ENCODE data around the gene SPRY1.
A peak's percentile ranks its signal among the peaks of the same experiment; 100 is the strongest.

SPRY1 gene

GRCh38 chr4:123396307-123397143, at the start of gene SPRY1:
Gene SPRY1, plus strand, starts transcription at chr4:123396795. Its CDS starts 4,797 bp downstream, at chr4:123401592.
- DNase-seq: peak; percentile 57 to 76

- no peak for DNase-seq
These were observed 49.6 kb upstream of the SPRY1 start for GRCh38 chr4:123346951-123347350.

GRCh38 chr4:123348946-123349345, 47.6 kb upstream of the SPRY1 start:
- no peak for DNase-seq

GRCh38 chr4:123349421-123350190, 47.0 kb upstream of the SPRY1 start:
- no peak for DNase-seq

- DNase-seq: no peak
These were observed 46.4 kb upstream of the SPRY1 start for GRCh38 chr4:123350191-123350544.

GRCh38 chr4:123350726-123351125, 45.9 kb upstream of the SPRY1 start:
- DNase-seq: no peak

GRCh38 chr4:123351713-123352112, 44.9 kb upstream of the SPRY1 start:
- no peak for DNase-seq

GRCh38 chr4:123352240-123352945, 44.2 kb upstream of the SPRY1 start:
- DNase-seq: no peak

- DNase-seq: no peak
These were observed 43.6 kb upstream of the SPRY1 start for GRCh38 chr4:123352966-123353365.

GRCh38 chr4:123353656-123354055, 42.9 kb upstream of the SPRY1 start:
- no peak for DNase-seq

- no peak for DNase-seq
These were observed 41.9 kb upstream of the SPRY1 start for GRCh38 chr4:123354701-123355100.

GRCh38 chr4:123356921-123357320, 39.7 kb upstream of the SPRY1 start:
- no peak for DNase-seq

- no peak for DNase-seq
These were observed 36.9 kb upstream of the SPRY1 start for GRCh38 chr4:123359449-123360315.

GRCh38 chr4:123361195-123361861, 35.3 kb upstream of the SPRY1 start:
- DNase-seq: no peak

- DNase-seq: no peak
These were observed 34.5 kb upstream of the SPRY1 start for GRCh38 chr4:123362103-123362502.

- no peak for DNase-seq
These were observed 32.9 kb upstream of the SPRY1 start for GRCh38 chr4:123363729-123364128.

- DNase-seq: no peak
These were observed 31.7 kb upstream of the SPRY1 start for GRCh38 chr4:123364906-123365305.

GRCh38 chr4:123365412-123365811, 31.2 kb upstream of the SPRY1 start:
- DNase-seq: no peak

- DNase-seq: no peak
These were observed 30.3 kb upstream of the SPRY1 start for GRCh38 chr4:123366144-123366748.

- no peak for DNase-seq
These were observed 17.8 kb upstream of the SPRY1 start for GRCh38 chr4:123378794-123379193.

- DNase-seq: no peak
These were observed 17.2 kb upstream of the SPRY1 start for GRCh38 chr4:123379392-123379791.

All from stimulated activated CD4-positive, alpha-beta T cell treated with anti-CD3 and anti-CD28 coated beads, Interleukin-4, amount 100 ng/mL, for 4 hours (primary cell).